H1 (cell line): Measurements from ENCODE around the gene MAPKAP1. TPM values are rescaled to one million over a fixed set of nuclear protein-coding genes. Genes with fewer than 3 reads are reported as not detected.
"Not testable (repeated sequence)": the region's sequence is repeated elsewhere in the genome, so short reads cannot be mapped to it uniquely, and the experiment has no call there.

Source experiments
- CTCF ChIA-PET: fragments of 300-600 bp; sonication (Branson Sonifier 250); formaldehyde crosslinking; loops from one replicate; lab custom pipeline; 2021; ENCODE audit not compliant: partially characterized antibody; lab: Charles Lee
- POLR2A ChIA-PET: fragments of 300-600 bp; sonication (Branson Sonifier 250); formaldehyde crosslinking; loops from one replicate; lab custom pipeline; 2021; ENCODE audit warnings: inconsistent platforms; ENCODE audit not compliant: partially characterized antibody; lab: Charles Lee
- DNase-seq, 2 experiments: peaks; one replicate each; pipeline versions ENCODE4 v3.0.0 to v3.0.0-alpha.2; 2010 to 2022; ENCODE audit warnings: low spot score in 2 of 2, low read depth in 1 of 2, mixed read lengths in 1 of 2
- FAIRE-seq: peaks from 2 replicates; lab custom pipeline; 2011; peaks lifted over from hg19 to GRCh38; lab: Jason Lieb, UNC
- H2AFZ ChIP-seq: 2 replicates; pipeline ENCODE4 v1.8.1; 2012; ENCODE audit warnings: low read length, inconsistent platforms
- H2AK5ac ChIP-seq: 2 replicates; pipeline ENCODE4 v1.6.1; 2013; ENCODE audit warnings: low read depth, low read length
- H2BK120ac ChIP-seq: replicated peaks from 2 replicates; pipeline ENCODE3; 2013; ENCODE audit warnings: low read depth, low read length, inconsistent platforms
- H2BK12ac ChIP-seq: 2 replicates; pipeline ENCODE4 v1.6.1; 2013; ENCODE audit warnings: low read depth, low read length
- H2BK15ac ChIP-seq: 2 replicates; pipeline ENCODE4 v1.6.1; 2013; ENCODE audit warnings: low read length
- H2BK20ac ChIP-seq: 2 replicates; pipeline ENCODE4 v1.6.1; 2013; ENCODE audit warnings: low read length
- H2BK5ac ChIP-seq: 2 replicates; pipeline ENCODE4 v1.6.1; 2013; ENCODE audit warnings: low read depth, low read length
- H3K14ac ChIP-seq: 2 replicates; pipeline ENCODE4 v1.6.1; 2013; ENCODE audit warnings: inconsistent platforms; ENCODE audit not compliant: insufficient read length
- H3K18ac ChIP-seq: 2 replicates; pipeline ENCODE4 v1.6.1; 2013; ENCODE audit warnings: low read length; ENCODE audit errors: extremely low read depth
- H3K23ac ChIP-seq: 2 replicates; pipeline ENCODE4 v1.6.1; 2013; ENCODE audit warnings: inconsistent platforms; ENCODE audit not compliant: insufficient read length
- H3K23me2 ChIP-seq: 2 replicates; pipeline ENCODE4 v1.6.1; 2013; ENCODE audit warnings: low read depth, low read length
- H3K27ac ChIP-seq: 2 replicates; pipeline ENCODE4 v1.6.1; 2011; ENCODE audit warnings: low read depth, low read length, inconsistent platforms
- H3K27me3 ChIP-seq, 4 experiments: replicated peaks in 1 of 4; 1 replicate in 1 of 4; 2 replicates in 3 of 4; pipeline versions ENCODE4 v1.6.1 to v1.8.1; 2011 to 2013; ENCODE audit warnings: low read length in 3 of 4, mild to moderate bottlenecking in 3 of 4, inconsistent platforms in 2 of 4, mixed read lengths in 2 of 4, moderate library complexity in 1 of 4; ENCODE audit not compliant: control insufficient read depth in 3 of 4, insufficient read depth in 3 of 4; ENCODE audit errors: extremely low read depth in 1 of 4
- H3K36me3 ChIP-seq, 4 experiments: 2 replicates each; pipeline versions ENCODE4 v1.6.1 to v1.8.1; 2011 to 2013; ENCODE audit warnings: mild to moderate bottlenecking in 4 of 4, low read length in 3 of 4, moderate library complexity in 2 of 4, control low read depth in 1 of 4, inconsistent platforms in 1 of 4; ENCODE audit not compliant: insufficient read depth in 4 of 4, control insufficient read depth in 2 of 4
- H3K4ac ChIP-seq: replicated peaks from 2 replicates; pipeline ENCODE3; 2013; ENCODE audit warnings: low read length, low read depth, mixed read lengths, inconsistent platforms; ENCODE audit not compliant: insufficient read length
- H3K4me1 ChIP-seq, 4 experiments: replicated peaks in 1 of 4; 1 replicate in 1 of 4; 2 replicates in 3 of 4; pipeline versions ENCODE4 v1.6.1 to v1.8.1; 2011 to 2013; ENCODE audit warnings: low read length in 3 of 4, inconsistent platforms in 2 of 4, mixed read lengths in 1 of 4; ENCODE audit not compliant: insufficient read depth in 4 of 4, control insufficient read depth in 3 of 4
- H3K4me2 ChIP-seq, 2 experiments: 2 replicates each; pipeline versions ENCODE4 v1.6.1 to v1.8.1; 2011 to 2013; ENCODE audit warnings: low read depth in 2 of 2, low read length in 2 of 2, control low read depth in 1 of 2, inconsistent platforms in 1 of 2, mild to moderate bottlenecking in 1 of 2; ENCODE audit not compliant: insufficient read depth in 1 of 2
- H3K4me3 ChIP-seq, 4 experiments: fragments of 200-600, 300-600 bp in 1 of 4; sonication (generic), shearing (Covaris generic), sonication (Bioruptor Twin) in 1 of 4; 2 replicates each; pipeline versions ENCODE4 v1.5.1 to v1.8.1; 2011 to 2016; ENCODE audit warnings: low read length in 4 of 4, low read depth in 3 of 4, control low read depth in 2 of 4, inconsistent platforms in 2 of 4, mild to moderate bottlenecking in 2 of 4, mixed read lengths in 1 of 4, moderate library complexity in 1 of 4; ENCODE audit not compliant: insufficient read depth in 2 of 4; ENCODE audit errors: extremely low read depth in 1 of 4
- H3K56ac ChIP-seq: replicated peaks from 2 replicates; pipeline ENCODE3; 2013; ENCODE audit warnings: low read depth, mild to moderate bottlenecking, mixed read lengths, low read length, inconsistent platforms; ENCODE audit not compliant: insufficient read length
- H3K79me1 ChIP-seq: 2 replicates; pipeline ENCODE4 v1.6.1; 2013; ENCODE audit warnings: low read depth, low read length, control low read depth
- H3K79me2 ChIP-seq, 2 experiments: 2 replicates each; pipeline versions ENCODE4 v1.6.1 to v1.8.1; 2012 to 2013; ENCODE audit warnings: low read length in 2 of 2, mild to moderate bottlenecking in 2 of 2, inconsistent platforms in 1 of 2; ENCODE audit not compliant: insufficient read depth in 2 of 2, control insufficient read depth in 1 of 2
- H3K9ac ChIP-seq, 4 experiments: replicated peaks in 1 of 4; 1 replicate in 1 of 4; 2 replicates in 3 of 4; pipeline versions ENCODE4 v1.6.1 to v1.8.1; 2011 to 2013; ENCODE audit warnings: low read depth in 3 of 4, low read length in 3 of 4, control low read depth in 2 of 4, mild to moderate bottlenecking in 2 of 4, moderate library complexity in 2 of 4, inconsistent platforms in 1 of 4; ENCODE audit errors: extremely low read depth in 1 of 4
- H3K9me3 ChIP-seq, 2 experiments: 2 replicates each; pipeline versions ENCODE4 v1.6.1 to v1.8.1; 2012 to 2013; ENCODE audit warnings: mild to moderate bottlenecking in 2 of 2, moderate library complexity in 2 of 2, control low read depth in 1 of 2, inconsistent platforms in 1 of 2, low read depth in 1 of 2, low read length in 1 of 2, mixed read lengths in 1 of 2; ENCODE audit not compliant: insufficient read depth in 2 of 2
- H4K20me1 ChIP-seq, 2 experiments: replicated peaks in 1 of 2; 2 replicates each; pipeline versions ENCODE3 to v1.8.1; 2011 to 2013; ENCODE audit warnings: inconsistent platforms in 2 of 2, low read length in 2 of 2, mild to moderate bottlenecking in 1 of 2; ENCODE audit not compliant: insufficient read depth in 2 of 2, control insufficient read depth in 1 of 2
- H4K5ac ChIP-seq: 2 replicates; pipeline ENCODE4 v1.6.1; 2013; ENCODE audit warnings: low read length, low read depth, mixed read lengths, inconsistent platforms; ENCODE audit not compliant: insufficient read length
- H4K8ac ChIP-seq: 2 replicates; pipeline ENCODE4 v1.8.0; 2013; ENCODE audit warnings: mild to moderate bottlenecking, moderate library complexity, low read length, inconsistent platforms; ENCODE audit not compliant: insufficient read depth; ENCODE audit errors: extremely low read depth
- H4K91ac ChIP-seq: replicated peaks from 2 replicates; pipeline ENCODE3; 2013; ENCODE audit warnings: low read length, mixed read lengths, inconsistent platforms; ENCODE audit not compliant: insufficient read length
- polyA plus RNA-seq, 7 experiments: library from polyadenylated mRNA; depleted of rRNA in 3 of 7; stranded (reverse) in 5 of 7; unstranded in 2 of 7; fragments of >200 nt in 5 of 7; fragments of 200-250 nt in 2 of 7; gene quantifications; 1 replicate in 5 of 7; 2 replicates in 1 of 7; 4 replicates in 1 of 7; pipeline versions ENCODE4 v1.2.1 to v1.2.3, GENCODE V29; 2011 to 2013; ENCODE audit warnings: missing spikeins in 2 of 7, mixed read lengths in 2 of 7
- total RNA-seq: library from RNA; stranded (reverse); fragmentation: NEBNext Ultra II Directional; extraction: Animal tissue kit (Norgen Biotek cat#: 25700); gene quantifications from 2 replicates; pipeline ENCODE4 v1.2.1, GENCODE V29; 2021

Gene MAPKAP1
- total and polyA plus RNA-seq, 2 of the 8 experiments (the other 6 are each of a cell fraction or from before 2014, with no cell fraction given), result 79.2 to 140 TPM

GRCh38 chr9:125566051-125566450, 141.0 kb downstream of the MAPKAP1 start:
- H3K23ac ChIP-seq, H4K20me1 ChIP-seq, H2AFZ ChIP-seq, H3K4ac ChIP-seq, H3K4me1 ChIP-seq, H3K27ac ChIP-seq, H3K56ac ChIP-seq, H2BK5ac ChIP-seq, H4K91ac ChIP-seq, CTCF ChIA-PET, H2BK15ac ChIP-seq, H3K23me2 ChIP-seq, H3K36me3 ChIP-seq, H3K27me3 ChIP-seq, H3K14ac ChIP-seq, H4K5ac ChIP-seq, H3K79me2 ChIP-seq, DNase-seq, H3K79me1 ChIP-seq, H3K4me3 ChIP-seq, H2BK20ac ChIP-seq, H3K9ac ChIP-seq, H3K4me2 ChIP-seq, H2BK12ac ChIP-seq, H3K18ac ChIP-seq, H2BK120ac ChIP-seq, H4K8ac ChIP-seq, H3K9me3 ChIP-seq, FAIRE-seq, POLR2A ChIA-PET, H2AK5ac ChIP-seq: not testable (repeated sequence)
